Measurements from ENCODE around the gene KIAA1671.

DNA sequence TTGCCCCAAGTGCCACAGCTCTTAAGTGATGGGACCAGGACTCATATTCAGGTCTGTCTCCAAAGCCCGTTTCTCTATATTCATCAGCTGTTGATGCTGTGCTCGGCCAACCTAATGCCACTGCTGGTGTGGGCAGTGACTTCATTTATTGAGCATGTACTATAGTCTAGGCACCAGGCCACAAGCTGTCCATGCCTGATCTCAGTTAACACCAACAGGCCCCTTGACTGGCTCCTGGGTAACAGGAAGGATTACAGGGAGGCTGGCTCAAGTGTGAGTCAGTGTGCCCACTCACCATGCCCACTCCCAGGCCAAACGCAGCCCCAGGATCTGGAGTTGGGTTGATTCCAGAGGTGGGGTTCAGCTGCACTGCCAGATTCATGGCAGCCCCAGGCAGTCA lies 258.3 kb downstream of the KIAA1671 start:
- no peak for TF ChIP-seq BHLHE40 (IDR thresholded peaks at IDR 0.05; ENCODE audit: low read depth, low read length)
- TF ChIP-seq, protein P1, sequence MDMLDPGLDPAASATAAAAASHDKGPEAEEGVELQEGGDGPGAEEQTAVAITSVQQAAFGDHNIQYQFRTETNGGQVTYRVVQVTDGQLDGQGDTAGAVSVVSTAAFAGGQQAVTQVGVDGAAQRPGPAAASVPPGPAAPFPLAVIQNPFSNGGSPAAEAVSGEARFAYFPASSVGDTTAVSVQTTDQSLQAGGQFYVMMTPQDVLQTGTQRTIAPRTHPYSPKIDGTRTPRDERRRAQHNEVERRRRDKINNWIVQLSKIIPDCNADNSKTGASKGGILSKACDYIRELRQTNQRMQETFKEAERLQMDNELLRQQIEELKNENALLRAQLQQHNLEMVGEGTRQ (IDR thresholded peaks at IDR 0.05; ENCODE audit: low read depth, low read length) = no peak
- TF ChIP-seq, protein P2, sequence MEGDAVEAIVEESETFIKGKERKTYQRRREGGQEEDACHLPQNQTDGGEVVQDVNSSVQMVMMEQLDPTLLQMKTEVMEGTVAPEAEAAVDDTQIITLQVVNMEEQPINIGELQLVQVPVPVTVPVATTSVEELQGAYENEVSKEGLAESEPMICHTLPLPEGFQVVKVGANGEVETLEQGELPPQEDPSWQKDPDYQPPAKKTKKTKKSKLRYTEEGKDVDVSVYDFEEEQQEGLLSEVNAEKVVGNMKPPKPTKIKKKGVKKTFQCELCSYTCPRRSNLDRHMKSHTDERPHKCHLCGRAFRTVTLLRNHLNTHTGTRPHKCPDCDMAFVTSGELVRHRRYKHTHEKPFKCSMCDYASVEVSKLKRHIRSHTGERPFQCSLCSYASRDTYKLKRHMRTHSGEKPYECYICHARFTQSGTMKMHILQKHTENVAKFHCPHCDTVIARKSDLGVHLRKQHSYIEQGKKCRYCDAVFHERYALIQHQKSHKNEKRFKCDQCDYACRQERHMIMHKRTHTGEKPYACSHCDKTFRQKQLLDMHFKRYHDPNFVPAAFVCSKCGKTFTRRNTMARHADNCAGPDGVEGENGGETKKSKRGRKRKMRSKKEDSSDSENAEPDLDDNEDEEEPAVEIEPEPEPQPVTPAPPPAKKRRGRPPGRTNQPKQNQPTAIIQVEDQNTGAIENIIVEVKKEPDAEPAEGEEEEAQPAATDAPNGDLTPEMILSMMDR (conservative IDR thresholded peaks at IDR 0.05; ENCODE audit: low read depth, low read length) = no peak
- TF ChIP-seq RFX5 (IDR thresholded peaks at IDR 0.05; ENCODE audit: low read depth, low read length) = no peak
- TF ChIP-seq SMC3 (IDR thresholded peaks at IDR 0.05; ENCODE audit: low read depth, low read length) = no peak
- no peak for TF ChIP-seq POLR2A (IDR thresholded peaks at IDR 0.05; ENCODE audit: low read depth, low read length)
- no peak for TF ChIP-seq MAFK (IDR thresholded peaks at IDR 0.05; ENCODE audit: low read depth, low read length)
- TF ChIP-seq, protein P3, sequence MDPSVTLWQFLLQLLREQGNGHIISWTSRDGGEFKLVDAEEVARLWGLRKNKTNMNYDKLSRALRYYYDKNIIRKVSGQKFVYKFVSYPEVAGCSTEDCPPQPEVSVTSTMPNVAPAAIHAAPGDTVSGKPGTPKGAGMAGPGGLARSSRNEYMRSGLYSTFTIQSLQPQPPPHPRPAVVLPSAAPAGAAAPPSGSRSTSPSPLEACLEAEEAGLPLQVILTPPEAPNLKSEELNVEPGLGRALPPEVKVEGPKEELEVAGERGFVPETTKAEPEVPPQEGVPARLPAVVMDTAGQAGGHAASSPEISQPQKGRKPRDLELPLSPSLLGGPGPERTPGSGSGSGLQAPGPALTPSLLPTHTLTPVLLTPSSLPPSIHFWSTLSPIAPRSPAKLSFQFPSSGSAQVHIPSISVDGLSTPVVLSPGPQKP (IDR thresholded peaks at IDR 0.05; ENCODE audit: borderline replicate concordance, low read depth, low read length) = no peak
- no peak for TF ChIP-seq CEBPB (IDR thresholded peaks at IDR 0.05; ENCODE audit: low read depth, low read length)
- TF ChIP-seq FOS (IDR thresholded peaks at IDR 0.05; ENCODE audit: low read depth, low read length) = no peak
- TF ChIP-seq RAD21 (IDR thresholded peaks at IDR 0.05; ENCODE audit: low read length) = no peak
- TF ChIP-seq RCOR1 (IDR thresholded peaks at IDR 0.05; ENCODE audit: insufficient replicate concordance, low read length) = no peak
- TF ChIP-seq NFE2L2 (IDR thresholded peaks at IDR 0.05; ENCODE audit: low read depth, low read length) = no peak
